Panc1 (cell line): Measurements from ENCODE around the gene FOXD2. TPM values are rescaled to one million over a fixed set of nuclear protein-coding genes. Genes with fewer than 3 reads are reported as not detected.

Source experiments
- ATAC-seq: fragments of 200-7000 bp; cut with Tn5 transposase; 2 replicates; pipeline ENCODE4 v1.9.1; 2020; ENCODE audit warnings: mild to moderate bottlenecking, moderate library complexity
- BruUV-seq: library from RNA; stranded (reverse); fragments of 400-500 nt; replicated peaks from 2 replicates; lab custom pipeline; 2021; lab: Mats Ljungman, UMichigan
- CTCF ChIA-PET: fragments of 300-600 bp; sonication (Branson Sonifier 250); formaldehyde crosslinking; loops from one replicate; lab custom pipeline; 2022; ENCODE audit warnings: antibody characterized with exemption; lab: Charles Lee
- POLR2A ChIA-PET: fragments of 300-600 bp; sonication (Branson Sonifier 250); formaldehyde crosslinking; loops from one replicate; lab custom pipeline; 2022; ENCODE audit warnings: antibody characterized with exemption; lab: Charles Lee
- DNase-seq: peaks from one replicate; pipeline ENCODE4 v3.0.0-alpha.2; 2010; ENCODE audit warnings: low read depth, low spot score
- H3K27ac ChIP-seq: 2 replicates; pipeline ENCODE4 v1.5.1; 2011; ENCODE audit warnings: mild to moderate bottlenecking, low read length, inconsistent platforms
- H3K27me3 ChIP-seq: fragments of 200-500 bp; sonication (Bioruptor generic); 2 replicates; pipeline ENCODE4 v1.6.0; 2014; ENCODE audit warnings: low read length, inconsistent platforms; ENCODE audit not compliant: control insufficient read depth, insufficient read depth
- H3K36me3 ChIP-seq: fragments of 200-500 bp; sonication (Bioruptor generic); 2 replicates; pipeline ENCODE4 v1.5.1; 2014; ENCODE audit warnings: inconsistent platforms, mild to moderate bottlenecking, low read length, moderate library complexity; ENCODE audit not compliant: control insufficient read depth, insufficient read depth
- H3K4me1 ChIP-seq: 2 replicates; pipeline ENCODE4 v1.5.1; 2011; ENCODE audit warnings: inconsistent platforms, mild to moderate bottlenecking, low read length, moderate library complexity; ENCODE audit not compliant: control insufficient read depth, insufficient read depth
- H3K4me3 ChIP-seq, 2 experiments: 2 replicates each; pipeline ENCODE4 v1.5.1; 2011 to 2012; ENCODE audit warnings: low read depth in 2 of 2, low read length in 2 of 2, mild to moderate bottlenecking in 2 of 2, inconsistent platforms in 1 of 2, moderate library complexity in 1 of 2
- H3K9me3 ChIP-seq: fragments of 200-500 bp; sonication (Bioruptor generic); 2 replicates; pipeline ENCODE4 v1.5.1; 2014; ENCODE audit warnings: low read depth, mild to moderate bottlenecking, inconsistent platforms, low read length, moderate library complexity; ENCODE audit not compliant: control insufficient read depth, insufficient read depth
- POLR2AphosphoS5 ChIP-seq: IDR thresholded peaks from 2 replicates; pipeline ENCODE4 v1.6.1; 2012; ENCODE audit warnings: mild to moderate bottlenecking, low read depth, low read length, moderate library complexity
- REST ChIP-seq, 2 experiments: IDR thresholded peaks; 2 replicates each; pipeline ENCODE4 v1.6.1; 2011 to 2012; ENCODE audit warnings: low read depth in 2 of 2, control low read depth in 1 of 2, low read length in 1 of 2, mild to moderate bottlenecking in 1 of 2, moderate library complexity in 1 of 2; ENCODE audit not compliant: insufficient read depth in 1 of 2
- SIN3A ChIP-seq: IDR thresholded peaks from 2 replicates; pipeline ENCODE4 v1.6.1; 2012; ENCODE audit warnings: low read depth, mild to moderate bottlenecking, low read length, moderate library complexity, borderline replicate concordance; ENCODE audit not compliant: insufficient read depth
- TCF7L2 ChIP-seq: IDR thresholded peaks from 2 replicates; pipeline ENCODE4 v1.6.1; 2011; ENCODE audit warnings: mild to moderate bottlenecking, low read depth, low read length, inconsistent platforms
- in situ Hi-C: cut with HindIII; loops from 2 replicates; pipeline ENCODE4 v1.10.0; 2016; ENCODE audit warnings: low sequenced_read_pairs, low pct_unique_long_range_greater_than_20kb
- intact Hi-C: fragments of 100-400 bp; cut with micrococcal nuclease; formaldehyde crosslinking; loops from one replicate; pipeline ENCODE4 v1.10.0; 2022; ENCODE audit not compliant: unreplicated experiment
- total RNA-seq: library from RNA; stranded (reverse); gene quantifications from one replicate; pipeline ENCODE4 v1.2.1, GENCODE V29; 2021; ENCODE audit not compliant: unreplicated experiment
- TF ChIP-seq, protein P1 (sequence below): fragments of 450-650 bp; IDR thresholded peaks from 2 replicates; pipeline ENCODE4 v1.5.1; 2017; ENCODE audit warnings: mild to moderate bottlenecking

FOXD2 gene
- total RNA-seq, 1 experiment from 2014 or later, result 2.2 TPM

- intact Hi-C loops, result no loop called here
- CTCF ChIA-PET, result interaction anchor here (0.6 kb wide), 1 partner anchor 187 kb away, joined by 4 read pairs; no protein-coding TSS in a partner anchor
- no peak for ATAC-seq
- H3K4me3 ChIP-seq, result no peak overlapping the region
- DNase-seq, result no peak
- H3K27ac ChIP-seq, result no peak overlapping the region
- no peaks in the 10 kb centered on the region for H3K27me3 ChIP-seq
- in situ Hi-C loops, result no loop called here
- TF ChIP-seq POLR2AphosphoS5 (no peak), REST (IDR thresholded peaks at IDR 0.05; ENCODE audit: insufficient read depth in 1 of 2, low read depth in 2 of 2, low read length in 1 of 2) (no peak), TCF7L2 (no peak), SIN3A (no peak)
- TF ChIP-seq, protein P1, sequence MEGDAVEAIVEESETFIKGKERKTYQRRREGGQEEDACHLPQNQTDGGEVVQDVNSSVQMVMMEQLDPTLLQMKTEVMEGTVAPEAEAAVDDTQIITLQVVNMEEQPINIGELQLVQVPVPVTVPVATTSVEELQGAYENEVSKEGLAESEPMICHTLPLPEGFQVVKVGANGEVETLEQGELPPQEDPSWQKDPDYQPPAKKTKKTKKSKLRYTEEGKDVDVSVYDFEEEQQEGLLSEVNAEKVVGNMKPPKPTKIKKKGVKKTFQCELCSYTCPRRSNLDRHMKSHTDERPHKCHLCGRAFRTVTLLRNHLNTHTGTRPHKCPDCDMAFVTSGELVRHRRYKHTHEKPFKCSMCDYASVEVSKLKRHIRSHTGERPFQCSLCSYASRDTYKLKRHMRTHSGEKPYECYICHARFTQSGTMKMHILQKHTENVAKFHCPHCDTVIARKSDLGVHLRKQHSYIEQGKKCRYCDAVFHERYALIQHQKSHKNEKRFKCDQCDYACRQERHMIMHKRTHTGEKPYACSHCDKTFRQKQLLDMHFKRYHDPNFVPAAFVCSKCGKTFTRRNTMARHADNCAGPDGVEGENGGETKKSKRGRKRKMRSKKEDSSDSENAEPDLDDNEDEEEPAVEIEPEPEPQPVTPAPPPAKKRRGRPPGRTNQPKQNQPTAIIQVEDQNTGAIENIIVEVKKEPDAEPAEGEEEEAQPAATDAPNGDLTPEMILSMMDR, result no peak
- no peaks in the 10 kb centered on the region for H3K4me1 ChIP-seq
- BruUV-seq, result no TSS peak
- no peaks in the 10 kb centered on the region for H3K9me3 ChIP-seq
- POLR2A ChIA-PET, result no interaction called here
- no peaks in the 10 kb centered on the region for H3K36me3 ChIP-seq
These were observed 38.0 kb upstream of the FOXD2 start for GRCh38 chr1:47399846-47400155.

- DNase-seq (no peak), ATAC-seq (no peak)
- ChIA-PET CTCF (no interaction called here), POLR2A (no interaction called here)
- Histone ChIP-seq H3K27me3 (no peaks in the 10 kb centered on the region), H3K4me3 (no peak overlapping the region), H3K36me3 (no peaks in the 10 kb centered on the region), H3K9me3 (no peaks in the 10 kb centered on the region), H3K4me1 (no peaks in the 10 kb centered on the region), H3K27ac (no peak overlapping the region)
- BruUV-seq, result no TSS peak
- no peak for TF ChIP-seq POLR2AphosphoS5
- no peak for TF ChIP-seq SIN3A
- no peak for TF ChIP-seq TCF7L2
- TF ChIP-seq, protein P1, result no peak
- TF ChIP-seq REST (IDR thresholded peaks at IDR 0.05; ENCODE audit: insufficient read depth in 1 of 2, low read depth in 2 of 2, low read length in 1 of 2), result no peak
- in situ Hi-C loops, result no loop called here
- intact Hi-C loops, result no loop called here
These were observed 36.1 kb upstream of the FOXD2 start for GRCh38 chr1:47401761-47402160.
